ENCODE data around the gene RUBCNL. TPM values are rescaled to one million over a fixed set of nuclear protein-coding genes. Genes with fewer than 3 reads are reported as not detected.

Gene RUBCNL
- total and polyA plus RNA-seq, 9 of the 15 experiments (the other 6 are each of a cell fraction or from before 2014, with no cell fraction given) = 0.04 to 0.35 (median 0.12) TPM; not detected in 3

GRCh38 chr13:46348961-46349360, 38.1 kb downstream of the RUBCNL start (continued):
- TF ChIP-seq E2F6 (IDR thresholded peaks at IDR 0.05; ENCODE audit: borderline replicate concordance in 1 of 2, extremely low read depth in 1 of 2, insufficient read depth in 1 of 2, insufficient read length in 1 of 2, low read depth in 1 of 2, low read length in 1 of 2, poor library complexity in 1 of 2, severe bottlenecking in 1 of 2) (no peak), CBX3 (IDR thresholded peaks at IDR 0.05; ENCODE audit: borderline replicate concordance in 1 of 2, low read length in 2 of 2) (no peak), YY1 (IDR thresholded peaks at IDR 0.05; ENCODE audit: borderline replicate concordance in 1 of 3, control insufficient read depth in 1 of 3, extremely low read depth in 1 of 3, insufficient read depth in 3 of 3, insufficient read length in 1 of 3, insufficient replicate concordance in 2 of 3, low read depth in 1 of 3, low read length in 2 of 3) (no peak), MLX (CRISPR knock-in tag; conservative IDR thresholded peaks at IDR 0.05) (no peak), RBM15 (IDR thresholded peaks at IDR 0.05; ENCODE audit: insufficient read depth, low read length) (no peak), BDP1 (IDR thresholded peaks at IDR 0.05; ENCODE audit: insufficient read depth, insufficient read length) (no peak), SIRT6 (IDR thresholded peaks at IDR 0.05; ENCODE audit: low read depth, low read length) (no peak), ZKSCAN8 (CRISPR knock-in tag; IDR thresholded peaks at IDR 0.05) (no peak)

Measured in K562 (cell line).